ENCODE results near the gene OR2G2.

DNA sequence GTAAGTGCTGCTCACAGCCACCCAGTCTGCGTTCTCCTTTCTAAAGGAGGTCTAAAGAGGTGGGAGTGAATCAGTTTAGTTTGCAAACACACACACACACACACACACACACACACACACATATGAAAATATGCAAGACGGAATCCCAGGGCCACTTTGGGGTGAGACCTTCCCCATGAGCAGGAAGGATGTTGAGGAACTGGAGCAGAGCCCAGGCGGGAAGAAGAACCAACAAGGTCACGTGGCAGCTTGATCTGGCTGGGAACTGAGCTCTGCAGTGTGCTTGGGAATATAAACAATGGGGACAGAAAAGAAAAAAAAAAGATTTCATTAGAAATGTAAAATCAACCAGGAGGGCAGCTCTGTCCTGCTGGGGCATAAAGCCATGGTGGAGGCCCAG is 49.9 kb downstream of the OR2G2 start:
- no peak for TF ChIP-seq EZH2 (IDR thresholded peaks at IDR 0.05; ENCODE audit: low read length, unreplicated experiment)
- TF ChIP-seq, protein P1, sequence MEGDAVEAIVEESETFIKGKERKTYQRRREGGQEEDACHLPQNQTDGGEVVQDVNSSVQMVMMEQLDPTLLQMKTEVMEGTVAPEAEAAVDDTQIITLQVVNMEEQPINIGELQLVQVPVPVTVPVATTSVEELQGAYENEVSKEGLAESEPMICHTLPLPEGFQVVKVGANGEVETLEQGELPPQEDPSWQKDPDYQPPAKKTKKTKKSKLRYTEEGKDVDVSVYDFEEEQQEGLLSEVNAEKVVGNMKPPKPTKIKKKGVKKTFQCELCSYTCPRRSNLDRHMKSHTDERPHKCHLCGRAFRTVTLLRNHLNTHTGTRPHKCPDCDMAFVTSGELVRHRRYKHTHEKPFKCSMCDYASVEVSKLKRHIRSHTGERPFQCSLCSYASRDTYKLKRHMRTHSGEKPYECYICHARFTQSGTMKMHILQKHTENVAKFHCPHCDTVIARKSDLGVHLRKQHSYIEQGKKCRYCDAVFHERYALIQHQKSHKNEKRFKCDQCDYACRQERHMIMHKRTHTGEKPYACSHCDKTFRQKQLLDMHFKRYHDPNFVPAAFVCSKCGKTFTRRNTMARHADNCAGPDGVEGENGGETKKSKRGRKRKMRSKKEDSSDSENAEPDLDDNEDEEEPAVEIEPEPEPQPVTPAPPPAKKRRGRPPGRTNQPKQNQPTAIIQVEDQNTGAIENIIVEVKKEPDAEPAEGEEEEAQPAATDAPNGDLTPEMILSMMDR (conservative IDR thresholded peaks at IDR 0.05; ENCODE audit: low read depth, low read length): no peak

All from PC-3 (cell line).